Lower leg skin (tissue), 3 donors: Measurements from ENCODE around the gene DOCK3.

ENCODE experiments used
- POLR2A ChIP-seq, 2 donors: fragments of 450-650 bp; IDR thresholded peaks; one replicate each; pipeline ENCODE4 v1.6.1; 2016 to 2017; ENCODE audit warnings: antibody characterized with exemption in 2 of 2, mild to moderate bottlenecking in 1 of 2, moderate library complexity in 1 of 2
- TF ChIP-seq, protein P1 (sequence below), 3 donors: fragments of 450-650 bp; IDR thresholded peaks; one replicate each; pipeline ENCODE4 v1.5.1; 2016; ENCODE audit warnings: antibody characterized with exemption in 3 of 3, mild to moderate bottlenecking in 3 of 3, moderate library complexity in 2 of 3

DNA sequence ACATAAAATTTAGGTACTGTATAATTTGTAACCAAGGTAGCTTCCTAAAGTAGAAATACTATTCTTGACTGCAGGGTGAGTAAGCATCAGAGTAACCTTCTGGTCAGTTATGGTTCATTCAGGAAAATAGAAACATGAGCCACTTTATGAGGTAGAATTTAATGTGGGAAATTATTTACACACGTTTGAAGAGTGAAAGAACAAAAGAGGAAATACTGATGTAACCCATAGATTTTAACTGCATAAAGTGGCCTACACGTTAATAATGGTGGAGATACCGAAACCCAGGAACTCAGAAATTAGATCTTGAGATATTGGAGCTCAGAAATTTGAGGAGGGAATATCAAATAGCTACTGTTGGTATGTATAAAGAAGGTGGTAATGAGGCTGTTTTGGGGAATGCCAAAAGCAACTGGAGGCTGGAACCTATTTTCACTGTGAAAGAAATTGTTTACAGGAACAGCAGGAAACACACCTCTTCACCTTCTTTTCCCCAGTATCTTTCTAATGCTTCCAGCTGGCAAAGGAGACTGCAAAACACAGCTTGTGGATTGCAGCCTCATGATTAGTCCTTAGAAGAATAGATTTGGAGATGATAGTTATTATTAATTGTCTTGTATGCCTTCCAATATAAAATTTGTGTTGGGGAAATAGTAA, 216.1 kb downstream of the DOCK3 start:
- TF ChIP-seq, protein P1, sequence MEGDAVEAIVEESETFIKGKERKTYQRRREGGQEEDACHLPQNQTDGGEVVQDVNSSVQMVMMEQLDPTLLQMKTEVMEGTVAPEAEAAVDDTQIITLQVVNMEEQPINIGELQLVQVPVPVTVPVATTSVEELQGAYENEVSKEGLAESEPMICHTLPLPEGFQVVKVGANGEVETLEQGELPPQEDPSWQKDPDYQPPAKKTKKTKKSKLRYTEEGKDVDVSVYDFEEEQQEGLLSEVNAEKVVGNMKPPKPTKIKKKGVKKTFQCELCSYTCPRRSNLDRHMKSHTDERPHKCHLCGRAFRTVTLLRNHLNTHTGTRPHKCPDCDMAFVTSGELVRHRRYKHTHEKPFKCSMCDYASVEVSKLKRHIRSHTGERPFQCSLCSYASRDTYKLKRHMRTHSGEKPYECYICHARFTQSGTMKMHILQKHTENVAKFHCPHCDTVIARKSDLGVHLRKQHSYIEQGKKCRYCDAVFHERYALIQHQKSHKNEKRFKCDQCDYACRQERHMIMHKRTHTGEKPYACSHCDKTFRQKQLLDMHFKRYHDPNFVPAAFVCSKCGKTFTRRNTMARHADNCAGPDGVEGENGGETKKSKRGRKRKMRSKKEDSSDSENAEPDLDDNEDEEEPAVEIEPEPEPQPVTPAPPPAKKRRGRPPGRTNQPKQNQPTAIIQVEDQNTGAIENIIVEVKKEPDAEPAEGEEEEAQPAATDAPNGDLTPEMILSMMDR (IDR thresholded peaks at IDR 0.05): no peak
- TF ChIP-seq POLR2A (IDR thresholded peaks at IDR 0.05): no peak
